Naive thymus-derived CD4-positive, alpha-beta T cell (primary cell): Measurements from ENCODE around the gene KCNK7. TPM values are rescaled to one million over a fixed set of nuclear protein-coding genes. Genes with fewer than 3 reads are reported as not detected.

Experiments
- ATAC-seq: fragments of 150-1000 bp; cut with Tn5 transposase; 2 replicates; pipeline ENCODE4 v1.10.0; 2021; ENCODE audit warnings: mild to moderate bottlenecking, moderate library complexity
- CTCF ChIA-PET: fragments of 350-600 bp; sonication (Branson Sonifier 250); formaldehyde crosslinking; loops from one replicate; lab custom pipeline; 2021; ENCODE audit warnings: antibody characterized with exemption; lab: Charles Lee
- POLR2A ChIA-PET: fragments of 350-600 bp; sonication (Branson Sonifier 250); formaldehyde crosslinking; loops from one replicate; lab custom pipeline; 2021; ENCODE audit warnings: antibody characterized with exemption, inconsistent platforms; lab: Charles Lee
- DNase-seq, 9 donors: peaks; one replicate each; pipeline versions ENCODE4 v3.0.0 to v3.0.0-alpha.2; 2020 to 2022; ENCODE audit warnings: mixed read lengths in 1 of 9
- H3K27ac ChIP-seq: one replicate; pipeline ENCODE4 v1.7.0; 2013; ENCODE audit warnings: mild to moderate bottlenecking, low read depth, low read length, moderate library complexity
- H3K27me3 ChIP-seq, 2 donors: one replicate each; pipeline ENCODE4 v1.7.0; 2013; ENCODE audit warnings: low read length in 2 of 2, mild to moderate bottlenecking in 2 of 2, moderate library complexity in 2 of 2; ENCODE audit not compliant: control insufficient read depth in 2 of 2, insufficient read depth in 2 of 2
- H3K36me3 ChIP-seq, 3 experiments: 1 replicate in 2 of 3; 2 replicates in 1 of 3; pipeline ENCODE4 v1.7.0; 2013; ENCODE audit warnings: low read length in 3 of 3, mild to moderate bottlenecking in 3 of 3, moderate library complexity in 1 of 3; ENCODE audit not compliant: insufficient read depth in 3 of 3, control insufficient read depth in 2 of 3
- H3K4me1 ChIP-seq, 2 donors: one replicate each; pipeline ENCODE4 v1.7.0; 2013; ENCODE audit warnings: low read length in 2 of 2, mild to moderate bottlenecking in 2 of 2, moderate library complexity in 1 of 2; ENCODE audit not compliant: control insufficient read depth in 2 of 2, insufficient read depth in 2 of 2
- H3K4me3 ChIP-seq: 2 replicates; pipeline ENCODE4 v1.7.0; 2013; ENCODE audit warnings: mild to moderate bottlenecking, low read length
- H3K9me3 ChIP-seq, 3 experiments: 1 replicate in 2 of 3; 2 replicates in 1 of 3; pipeline ENCODE4 v1.7.0; 2013; ENCODE audit warnings: low read length in 3 of 3; ENCODE audit not compliant: control insufficient read depth in 2 of 3
- H3K27ac Mint-ChIP-seq, 9 donors: one replicate each; pipeline ENCODE4 v1.8.0; 2020 to 2022; ENCODE audit warnings: mixed read lengths in 9 of 9, mild to moderate bottlenecking in 8 of 9, moderate library complexity in 5 of 9, inconsistent platforms in 2 of 9
- H3K27me3 Mint-ChIP-seq, 5 donors: one replicate each; pipeline ENCODE4 v1.8.0; 2021 to 2022; ENCODE audit warnings: mixed read lengths in 5 of 5, mild to moderate bottlenecking in 1 of 5
- H3K36me3 Mint-ChIP-seq, 5 donors: one replicate each; pipeline ENCODE4 v1.8.0; 2020 to 2022; ENCODE audit warnings: mixed read lengths in 5 of 5, mild to moderate bottlenecking in 3 of 5, inconsistent platforms in 1 of 5
- H3K4me1 Mint-ChIP-seq, 7 donors: one replicate each; pipeline ENCODE4 v1.8.0; 2020 to 2022; ENCODE audit warnings: mixed read lengths in 7 of 7, mild to moderate bottlenecking in 3 of 7, inconsistent platforms in 1 of 7
- H3K4me3 Mint-ChIP-seq, 10 donors: one replicate each; pipeline ENCODE4 v1.8.0; 2020 to 2022; ENCODE audit warnings: mild to moderate bottlenecking in 10 of 10, mixed read lengths in 10 of 10, moderate library complexity in 6 of 10, inconsistent platforms in 2 of 10
- H3K9me3 Mint-ChIP-seq, 11 donors: one replicate each; pipeline ENCODE4 v1.8.0; 2020 to 2022; ENCODE audit warnings: mixed read lengths in 11 of 11, mild to moderate bottlenecking in 4 of 11, inconsistent platforms in 1 of 11, moderate library complexity in 1 of 11
- intact Hi-C, 2 donors: fragments of 100-400 bp; cut with micrococcal nuclease; formaldehyde crosslinking; loops; one replicate each; pipeline ENCODE4 v1.15.1; 2023
- polyA plus RNA-seq, 2 donors: library from polyadenylated mRNA; unstranded; fragments of 300-500 nt; fragmentation: Illumina TruSeq; gene quantifications; one replicate each; pipeline ENCODE4 v1.2.3, GENCODE V29; 2021
- total RNA-seq, 6 experiments: library from RNA in 5 of 6; stranded (reverse) in 5 of 6; gene quantifications; 1 replicate in 5 of 6; 2 replicates in 1 of 6; pipeline ENCODE4 v1.2.3 and lab custom pipeline; 2021 to 2026

Gene KCNK7
- total and polyA plus RNA-seq, 7 experiments from 2014 or later: 0.25 to 9.2 (median 3.8) TPM; not detected in 1

DNA sequence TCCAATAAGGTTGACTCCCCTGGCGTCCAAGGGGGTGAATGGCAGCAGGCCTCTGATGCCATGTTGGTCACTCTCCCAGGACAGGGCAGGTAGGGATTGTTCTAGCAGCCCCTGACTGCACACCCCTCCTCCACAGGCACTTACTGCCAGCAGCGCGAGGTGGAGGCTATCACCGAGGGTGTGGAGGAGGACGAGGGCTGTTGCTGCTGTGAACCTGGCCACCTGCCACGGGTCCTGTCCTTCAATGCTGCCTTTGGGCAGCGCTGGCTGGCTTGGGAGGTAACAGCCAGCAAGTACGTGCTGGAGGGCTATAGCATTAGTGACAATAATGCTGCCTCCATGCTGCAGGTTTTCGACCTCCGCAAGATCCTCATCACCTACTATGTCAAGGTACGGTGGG is 34.6 kb upstream of the KCNK7 start:
- Mint-ChIP-seq H3K27me3 (no peaks in the 10 kb centered on the region), H3K9me3 (no peaks in the 10 kb centered on the region), H3K27ac (no peak overlapping the region), H3K36me3 (peaks cover 0 to 8% (median 4%) of the 10 kb centered on the region in 5 donors), H3K4me1 (peaks cover 11 to 25% (median 16%) of the 10 kb centered on the region in 7 donors), H3K4me3 (no peak overlapping the region)
- ChIA-PET CTCF (interaction anchor here (1.0 kb wide), 1 partner anchor 82 kb away, joined by 3 read pairs; the partner anchor contains the start of gene KAT5), POLR2A (interaction anchor here (1.1 to 1.6 kb wide), 2 partner anchors 10 to 32 kb away, joined by 4 to 6 read pairs; partner anchors contain the start of gene RELA)
- H3K27me3 ChIP-seq: no peaks in the 10 kb centered on the region
- H3K4me1 ChIP-seq: peaks cover 3 to 19% of the 10 kb centered on the region in 2 donors
- intact Hi-C loops: no loop called here
- no peak overlapping the region for H3K27ac ChIP-seq
- H3K36me3 ChIP-seq: peaks cover 7 to 85% (median 10%) of the 10 kb centered on the region in 3 experiments
- no peaks in the 10 kb centered on the region for H3K9me3 ChIP-seq
- ATAC-seq (no peak), DNase-seq (no peak)
- H3K4me3 ChIP-seq: no peak overlapping the region

GRCh38 chr11:65629579-65629978 is 34.0 kb upstream of the KCNK7 start:
- H3K9me3 Mint-ChIP-seq: no peaks in the 10 kb centered on the region
- peaks cover 0 to 5% (median 2%) of the 10 kb centered on the region in 5 donors for H3K36me3 Mint-ChIP-seq
- Histone ChIP-seq H3K4me1 (peaks cover 3 to 19% of the 10 kb centered on the region in 2 donors), H3K27me3 (no peaks in the 10 kb centered on the region), H3K36me3 (peaks cover 7 to 85% (median 10%) of the 10 kb centered on the region in 3 experiments), H3K9me3 (no peaks in the 10 kb centered on the region), H3K27ac (no peak overlapping the region), H3K4me3 (no peak overlapping the region)
- intact Hi-C loops: no loop called here
- POLR2A ChIA-PET: interaction anchor here (0.8 to 4.6 kb wide), 3 partner anchors 9 to 24 kb away, joined by 3 to 22 read pairs (median 8); partner anchors contain the start of gene SIPA1
- H3K4me3 Mint-ChIP-seq: no peak overlapping the region
- ATAC-seq (no peak), DNase-seq (no peak)
- H3K4me1 Mint-ChIP-seq: peaks cover 11 to 22% (median 16%) of the 10 kb centered on the region in 7 donors
- H3K27me3 Mint-ChIP-seq: no peaks in the 10 kb centered on the region
- no peak overlapping the region for H3K27ac Mint-ChIP-seq
- CTCF ChIA-PET: no interaction called here

GRCh38 chr11:65627202-65627601 is 31.6 kb upstream of the KCNK7 start:
- Mint-ChIP-seq H3K9me3 (no peaks in the 10 kb centered on the region), H3K4me3 (no peak overlapping the region), H3K27ac (peak overlapping the region in 1 of 9 donors; percentile 12), H3K36me3 (peaks cover 0 to 12% (median 3%) of the 10 kb centered on the region in 5 donors), H3K27me3 (no peaks in the 10 kb centered on the region), H3K4me1 (peaks cover 5 to 12% (median 8%) of the 10 kb centered on the region in 7 donors)
- DNase-seq (no peak), ATAC-seq (no peak)
- Histone ChIP-seq H3K36me3 (peaks cover 7 to 95% (median 20%) of the 10 kb centered on the region in 3 experiments), H3K27me3 (no peaks in the 10 kb centered on the region), H3K9me3 (no peaks in the 10 kb centered on the region), H3K4me3 (no peak overlapping the region), H3K27ac (no peak overlapping the region), H3K4me1 (peaks cover 3 to 9% of the 10 kb centered on the region in 2 donors)
- ChIA-PET POLR2A (interaction anchor here (0.9 to 4.6 kb wide), 4 partner anchors 10 to 191 kb away, joined by 4 to 22 read pairs (median 7); partner anchors contain the start of gene SIPA1), CTCF (interaction anchor here (0.8 to 2.4 kb wide), 7 partner anchors 12 to 142 kb away, joined by 3 to 13 read pairs (median 5); partner anchors contain the start of genes PCNX3 and SIPA1)
- intact Hi-C loops: loop anchor here in 1 of 2 donors (2.0 kb wide), 1 partner anchor 144 kb away; no protein-coding TSS in a partner anchor

DNA sequence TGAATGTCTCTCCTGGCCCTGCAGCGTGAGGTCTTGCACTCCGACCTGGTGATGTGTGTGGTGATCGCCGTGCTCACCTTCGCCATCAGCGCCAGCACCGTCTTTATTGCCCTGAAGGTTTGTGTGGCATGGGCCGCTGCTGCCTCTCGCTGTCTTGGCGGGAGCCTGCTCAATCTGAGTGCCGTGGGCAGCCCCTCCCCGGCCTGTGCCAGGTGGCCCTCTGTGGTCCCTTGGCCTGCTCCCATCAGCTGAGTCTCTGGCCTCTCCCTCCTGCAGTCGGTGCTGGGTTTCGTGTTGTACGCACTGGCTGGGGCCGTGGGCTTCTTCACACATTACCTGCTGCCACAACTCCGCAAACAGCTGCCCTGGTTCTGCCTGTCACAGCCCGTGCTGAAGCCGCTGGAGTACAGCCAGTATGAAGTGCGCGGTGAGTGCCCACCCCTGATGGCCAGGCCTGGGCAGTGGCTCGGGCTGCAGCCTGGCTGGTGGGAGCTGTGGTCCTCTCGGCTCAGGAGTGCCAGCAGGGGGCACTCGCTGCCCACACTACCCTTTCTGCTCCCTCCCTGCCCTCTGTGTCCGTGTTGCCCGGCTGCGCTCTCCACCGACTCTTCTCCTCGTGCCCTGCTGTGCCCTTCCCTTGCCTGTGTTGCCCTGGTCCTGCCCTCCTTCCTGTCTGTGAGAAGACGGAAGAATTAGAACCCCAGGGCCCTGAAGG is 30.2 kb upstream of the KCNK7 start:
- Mint-ChIP-seq H3K36me3 (peaks cover 0 to 17% (median 3%) of the 10 kb centered on the region in 5 donors), H3K9me3 (no peaks in the 10 kb centered on the region), H3K4me3 (peak overlapping the region in 1 of 10 donors; percentile 41), H3K27ac (peak overlapping the region in 4 of 9 donors; percentile 22 to 86 (median 68)), H3K4me1 (peaks cover 4 to 13% (median 7%) of the 10 kb centered on the region in 7 donors), H3K27me3 (no peaks in the 10 kb centered on the region)
- no peaks in the 10 kb centered on the region for H3K9me3 ChIP-seq
- no peaks in the 10 kb centered on the region for H3K27me3 ChIP-seq
- ChIA-PET POLR2A (interaction anchor here (0.5 to 4.6 kb wide), 13 partner anchors 9 to 383 kb away, joined by 3 to 22 read pairs (median 4); partner anchors contain the start of genes KAT5, MAP3K11, RELA and SIPA1), CTCF (interaction anchor here (0.6 to 2.4 kb wide), 10 partner anchors 11 to 144 kb away, joined by 3 to 13 read pairs (median 3); partner anchors contain the start of genes KAT5, PCNX3 and SIPA1)
- intact Hi-C loops: loop anchor here (1.0 to 2.0 kb wide), 6 partner anchors 10 to 364 kb away; partner anchors contain the start of gene PCNX3 (in 1 of the 2)
- H3K4me1 ChIP-seq: peaks cover 3 to 9% of the 10 kb centered on the region in 2 donors
- ATAC-seq: peak; percentile 92
- H3K4me3 ChIP-seq: no peak overlapping the region
- H3K36me3 ChIP-seq: peaks cover 7 to 97% (median 26%) of the 10 kb centered on the region in 3 experiments
- H3K27ac ChIP-seq: no peak overlapping the region
- DNase-seq: peak in 8 of 9 donors; percentile 42 to 68 (median 54)

GRCh38 chr11:65624931-65625627 is 29.5 kb upstream of the KCNK7 start:
- ChIA-PET CTCF (interaction anchor here (0.6 to 2.4 kb wide), 6 partner anchors 10 to 145 kb away, joined by 3 to 13 read pairs (median 6); partner anchors contain the start of genes PCNX3 and SIPA1), POLR2A (interaction anchor here (0.6 to 4.6 kb wide), 8 partner anchors 11 to 384 kb away, joined by 3 to 22 read pairs (median 3); partner anchors contain the start of genes KAT5, MAP3K11, RELA and SIPA1)
- no peak overlapping the region for H3K4me3 Mint-ChIP-seq
- no peaks in the 10 kb centered on the region for H3K27me3 ChIP-seq
- no peak overlapping the region for H3K27ac ChIP-seq
- ATAC-seq (no peak), DNase-seq (no peak)
- H3K9me3 Mint-ChIP-seq: no peaks in the 10 kb centered on the region
- no peaks in the 10 kb centered on the region for H3K9me3 ChIP-seq
- peak overlapping the region in 1 of 9 donors; percentile 36 for H3K27ac Mint-ChIP-seq
- no peak overlapping the region for H3K4me3 ChIP-seq
- H3K36me3 ChIP-seq: peaks cover 7 to 97% (median 24%) of the 10 kb centered on the region in 3 experiments
- H3K36me3 Mint-ChIP-seq: peaks cover 0 to 17% (median 3%) of the 10 kb centered on the region in 5 donors
- peaks cover 4 to 13% (median 8%) of the 10 kb centered on the region in 7 donors for H3K4me1 Mint-ChIP-seq
- no peaks in the 10 kb centered on the region for H3K27me3 Mint-ChIP-seq
- H3K4me1 ChIP-seq: peaks cover 3 to 9% of the 10 kb centered on the region in 2 donors
- intact Hi-C loops: no loop called here
